ENCODE data around the gene CCDC171.

- TF ChIP-seq POLR2AphosphoS5 (IDR thresholded peaks at IDR 0.05; ENCODE audit: borderline replicate concordance, low read depth, low read length): no peak
- no peak for TF ChIP-seq EZH2 (IDR thresholded peaks at IDR 0.05)
- TF ChIP-seq FOXP2 (optimal IDR thresholded peaks at IDR 0.05; ENCODE audit: control extremely low read depth, extremely low read length, insufficient read depth): no peak
Measured at GRCh38 chr9:15778861-15779260, 226.0 kb downstream of the CCDC171 start.

Data from SK-N-MC (cell line).